Medulla oblongata (tissue), 1 donor: ENCODE results near the gene DOLPP1.
A peak's percentile ranks its signal among the peaks of the same experiment; 100 is the strongest.

ENCODE experiments used
- DNase-seq: peaks from one replicate; pipeline ENCODE4 v3.0.0-alpha.2; 2015; ENCODE audit errors: extremely low spot score

DOLPP1 gene

DNA sequence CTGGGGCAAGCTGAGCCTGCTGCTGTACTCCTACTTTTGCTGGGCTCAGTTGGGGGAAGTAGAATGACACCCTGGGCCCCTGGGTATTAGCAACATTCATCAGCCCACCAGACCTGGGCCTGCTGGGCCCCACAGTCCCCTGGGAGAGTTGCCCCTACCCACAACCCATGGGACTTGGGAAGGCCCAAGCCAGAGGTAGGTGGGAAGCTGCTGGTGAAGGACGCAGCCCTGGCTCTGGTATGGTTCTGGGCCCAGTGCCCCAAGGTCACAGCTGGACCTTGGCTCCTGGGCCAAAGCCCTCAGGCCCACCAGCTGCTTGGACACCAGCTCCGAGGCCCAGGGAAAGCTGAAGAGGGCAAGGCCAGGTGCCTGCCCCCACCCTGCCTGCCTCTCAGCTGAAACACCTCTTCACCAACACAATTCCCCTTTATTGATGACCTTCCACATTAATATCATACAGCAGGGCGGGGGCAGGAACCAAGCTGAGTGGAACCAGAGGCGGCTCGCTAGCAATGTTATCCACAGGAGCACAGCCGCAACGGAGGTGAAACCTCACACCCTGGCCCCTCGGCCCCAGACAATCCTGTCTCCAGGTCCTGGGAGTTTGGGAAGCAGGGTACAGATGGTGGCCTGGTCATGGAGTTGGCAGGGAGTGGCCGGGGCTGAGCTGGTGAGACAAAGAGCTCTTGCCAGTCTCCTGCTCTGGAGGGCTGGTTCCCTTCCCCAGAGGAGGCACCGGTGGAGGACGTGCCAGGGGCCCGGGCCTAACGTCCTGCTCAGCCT lies 13.7 kb downstream of the DOLPP1 start:
- DNase-seq = no peak

DNA sequence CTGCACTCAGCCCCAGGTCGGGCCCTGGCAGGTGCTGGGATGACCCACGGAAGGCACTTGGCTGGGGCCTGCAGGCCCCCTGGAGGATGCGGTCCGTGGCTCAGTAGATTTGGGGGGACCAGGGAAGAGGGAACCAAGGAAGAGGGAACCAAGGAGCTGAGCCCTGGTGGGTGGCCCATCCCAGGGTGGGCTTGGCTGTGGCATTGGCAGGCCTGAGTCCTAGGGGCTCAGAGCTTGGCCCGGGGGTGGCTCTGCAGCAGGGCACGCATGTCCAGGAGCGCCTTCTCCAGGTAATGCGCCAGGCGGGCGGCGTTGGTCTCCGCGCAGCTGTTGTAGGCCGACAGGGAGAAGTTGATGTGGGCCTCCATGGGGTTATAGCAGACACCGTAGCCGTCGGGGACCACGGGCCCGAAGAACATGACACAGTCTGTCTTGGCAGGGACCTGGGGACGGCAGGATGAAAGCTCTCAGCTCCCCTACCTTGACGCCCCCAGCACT lies 14.3 kb downstream of the DOLPP1 start:
- no peak for DNase-seq

DNA sequence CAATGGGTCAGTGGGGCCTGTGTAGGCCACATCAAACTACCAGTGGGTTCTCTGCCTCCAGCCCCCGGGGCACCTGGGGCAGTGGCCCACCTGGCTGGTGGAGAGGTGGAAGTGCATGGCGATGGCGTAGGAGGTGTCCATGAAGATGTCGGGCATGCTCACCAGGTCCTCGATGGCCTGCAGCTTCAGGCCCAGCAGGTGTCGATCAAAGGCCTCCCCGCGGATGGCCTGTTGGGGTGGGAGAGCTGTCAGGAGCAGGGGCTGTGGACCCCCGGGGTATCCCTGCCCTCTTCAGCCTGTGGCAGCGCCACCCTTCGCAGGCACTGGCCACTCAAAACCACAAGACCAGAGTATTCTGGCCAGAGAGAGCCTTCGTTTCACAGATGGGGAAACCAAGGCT lies 15.0 kb downstream of the DOLPP1 start:
- DNase-seq = no peak

DNA sequence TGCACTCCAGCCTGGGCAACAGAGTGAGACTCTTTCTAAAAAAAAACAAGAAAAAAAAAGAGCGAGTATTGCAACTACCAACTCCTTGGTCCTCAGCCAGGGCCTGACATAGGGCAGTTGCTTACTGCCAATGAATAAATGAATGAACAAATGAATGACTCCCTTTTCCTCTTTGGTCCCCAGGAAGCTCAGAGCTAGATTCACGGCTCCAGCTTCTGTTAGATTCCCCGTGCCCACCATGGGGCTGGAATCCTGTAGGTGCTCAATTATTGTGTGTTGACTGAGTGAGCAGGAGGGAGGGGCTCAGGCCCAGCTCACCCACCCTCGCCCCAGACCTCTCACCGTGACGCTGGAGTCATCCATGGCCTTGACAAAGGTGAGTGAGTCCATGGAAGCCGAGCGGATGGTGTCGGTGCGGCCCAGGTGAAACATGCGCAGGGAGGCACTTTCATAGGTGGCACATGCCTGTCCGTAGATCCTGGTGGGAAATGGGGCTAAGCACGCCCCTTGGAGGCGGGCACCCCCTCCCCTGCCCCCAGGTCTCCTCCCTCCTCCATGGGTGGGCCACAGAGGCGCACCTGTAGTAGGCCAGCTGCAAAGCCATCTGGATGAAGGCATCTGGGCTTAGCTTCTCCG lies 16.9 kb downstream of the DOLPP1 start:
- DNase-seq = no peak

DNA sequence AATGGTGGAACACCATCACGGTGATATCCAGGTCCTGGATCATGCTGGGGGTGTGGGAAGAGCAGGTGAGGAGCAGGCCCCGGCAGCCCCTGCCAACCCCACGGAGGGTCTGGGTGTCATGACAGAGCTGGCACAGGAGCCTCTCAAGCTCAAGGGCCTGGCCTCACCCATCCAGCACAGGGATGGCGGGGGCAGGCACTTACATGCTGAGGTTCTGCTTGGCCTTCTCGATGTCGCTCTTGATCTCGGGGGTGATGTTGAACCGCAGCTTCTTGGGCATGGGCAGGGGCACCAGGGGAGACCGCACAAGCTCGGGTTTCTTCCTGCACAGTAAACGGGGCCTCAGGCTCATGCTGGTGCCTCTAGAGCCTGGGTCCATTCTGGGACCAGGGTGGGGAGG lies 17.4 kb downstream of the DOLPP1 start:
- no peak for DNase-seq

DNA sequence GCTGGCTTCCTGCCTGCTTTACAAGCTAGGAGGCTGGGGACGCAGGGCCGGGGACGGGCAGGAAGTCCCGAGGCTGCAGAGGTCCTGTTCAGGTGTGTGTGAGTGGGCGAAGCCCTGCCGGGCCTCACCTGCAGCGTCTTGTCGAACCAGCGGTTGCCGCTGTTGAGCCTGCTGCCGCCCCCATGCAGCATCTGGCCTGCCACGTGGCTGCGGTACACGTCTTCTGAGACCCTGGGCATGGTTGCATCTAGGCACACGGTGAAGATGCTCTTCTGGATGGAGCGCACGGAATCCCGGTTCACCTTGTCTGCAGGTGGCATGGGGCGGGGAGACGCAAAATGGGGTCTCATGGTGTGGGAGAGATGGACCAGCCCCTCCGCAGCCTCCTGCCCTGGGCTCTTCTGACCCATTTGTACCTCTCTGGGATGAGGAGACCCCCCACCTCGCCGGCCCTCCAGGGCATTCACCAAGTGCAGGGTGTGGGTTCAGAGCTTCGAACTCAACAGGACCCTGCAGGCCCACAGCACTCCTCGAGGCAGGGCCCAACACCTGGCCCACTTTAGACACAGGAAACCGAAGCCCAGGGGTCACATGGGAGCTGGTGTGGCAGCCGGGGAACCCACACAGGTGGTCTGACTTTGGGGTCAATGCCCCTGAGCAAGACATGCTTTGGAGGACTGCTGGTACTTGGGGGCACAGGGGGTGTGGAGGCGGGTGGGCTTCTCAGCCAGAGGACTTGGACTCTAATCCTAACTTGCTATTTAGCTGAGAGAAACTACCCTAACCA lies 19.7 kb downstream of the DOLPP1 start:
- DNase-seq = no peak

DNA sequence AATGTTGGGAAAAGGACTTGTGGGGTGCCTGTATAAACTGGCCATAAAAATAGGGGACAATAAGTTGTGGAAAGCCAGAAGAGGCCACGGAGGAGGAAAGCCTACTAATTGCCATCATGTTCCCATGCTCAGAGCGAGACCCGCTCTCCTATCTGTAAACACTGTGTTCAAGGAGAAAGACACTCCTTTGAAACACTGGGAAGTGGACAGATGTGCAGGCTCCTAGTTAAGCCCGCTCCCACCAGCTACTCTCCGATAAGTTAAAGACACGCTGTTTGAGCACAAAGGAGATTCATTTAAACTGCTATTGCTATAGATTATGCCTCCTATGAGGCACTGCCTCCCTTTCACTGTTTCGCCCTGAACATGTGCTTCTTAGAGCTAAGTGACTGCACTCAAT lies 20.4 kb downstream of the DOLPP1 start:
- no peak for DNase-seq

DNA sequence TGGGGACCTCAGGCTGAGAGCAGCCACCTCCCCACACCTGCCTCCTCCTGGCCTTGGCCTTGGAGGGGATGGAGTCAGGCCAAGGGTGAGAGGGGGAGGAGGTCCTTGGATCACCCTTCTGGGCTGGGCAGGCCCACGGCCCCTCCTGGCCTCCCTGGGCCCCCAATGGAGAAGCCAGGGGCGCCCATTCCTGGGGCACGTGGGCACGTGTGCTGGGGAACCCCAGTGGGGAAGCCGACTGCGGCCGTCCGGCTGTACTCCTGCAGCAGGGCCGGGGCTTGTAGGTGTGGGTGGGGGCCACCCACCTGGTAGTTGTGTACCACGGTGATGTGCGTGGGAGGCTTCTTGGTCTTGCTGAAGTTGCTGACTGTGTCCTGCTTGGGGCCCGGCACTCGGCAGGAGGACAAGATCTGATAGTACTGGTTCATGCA lies 21.2 kb downstream of the DOLPP1 start:
- no peak for DNase-seq

DNA sequence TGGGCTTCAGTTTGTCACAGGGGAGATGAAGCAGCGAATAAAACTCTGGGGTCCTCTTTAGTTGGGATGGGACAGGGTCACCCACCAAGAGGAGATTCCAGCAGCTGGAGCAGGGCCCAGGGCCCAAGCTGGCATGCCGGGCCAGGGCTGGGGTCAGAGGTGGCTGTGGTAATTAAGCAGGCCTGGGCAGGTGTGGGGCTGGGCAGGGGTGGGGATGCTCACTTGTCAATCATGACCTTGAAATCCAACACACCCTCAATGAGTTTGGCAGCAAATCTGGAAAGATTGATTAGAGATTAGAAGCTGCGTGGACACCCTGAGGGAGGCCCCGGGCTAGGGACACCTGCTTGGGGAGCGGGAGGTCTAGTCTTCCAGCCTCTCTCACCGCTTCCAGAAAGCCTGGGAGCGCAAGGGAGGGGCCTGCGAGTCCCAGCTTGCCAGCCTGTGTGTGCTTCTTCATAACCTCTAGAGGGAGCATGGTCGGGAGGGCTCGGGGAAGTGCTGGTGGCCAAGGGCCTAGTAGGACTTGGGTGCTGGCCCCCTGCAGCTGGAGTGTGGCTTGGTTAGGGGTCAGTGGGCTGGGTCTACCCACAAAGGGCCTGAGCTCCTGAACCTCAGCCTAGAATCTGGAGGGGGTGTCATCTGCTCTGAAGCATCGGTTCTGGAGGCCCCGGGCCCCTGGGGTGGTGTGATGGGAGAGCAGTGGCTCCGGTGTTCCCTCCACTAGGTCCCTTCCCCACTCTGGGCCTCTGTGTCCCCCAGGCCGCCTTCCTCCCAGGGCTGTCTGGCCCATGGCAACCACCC lies 22.1 kb downstream of the DOLPP1 start:
- DNase-seq = peak; percentile 36

DNA sequence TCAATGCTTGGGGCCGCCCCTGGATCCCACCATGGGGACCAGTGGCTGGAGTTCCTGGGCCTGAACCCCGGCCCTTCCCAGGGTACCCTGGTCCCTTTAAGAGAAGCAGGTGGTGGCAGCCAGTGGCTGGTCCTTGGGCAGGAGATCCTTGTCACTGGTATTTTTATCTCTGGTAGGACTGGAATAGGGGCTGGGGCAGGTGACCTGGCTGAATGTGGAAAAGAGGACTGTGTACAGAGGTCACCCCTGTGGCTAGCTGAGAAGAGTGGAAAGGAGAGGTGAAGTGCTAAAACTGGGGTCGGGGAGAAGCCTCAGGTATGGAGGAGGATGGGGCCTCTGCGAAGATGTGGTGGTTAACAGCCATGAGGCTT lies 22.7 kb downstream of the DOLPP1 start:
- DNase-seq = no peak

DNA sequence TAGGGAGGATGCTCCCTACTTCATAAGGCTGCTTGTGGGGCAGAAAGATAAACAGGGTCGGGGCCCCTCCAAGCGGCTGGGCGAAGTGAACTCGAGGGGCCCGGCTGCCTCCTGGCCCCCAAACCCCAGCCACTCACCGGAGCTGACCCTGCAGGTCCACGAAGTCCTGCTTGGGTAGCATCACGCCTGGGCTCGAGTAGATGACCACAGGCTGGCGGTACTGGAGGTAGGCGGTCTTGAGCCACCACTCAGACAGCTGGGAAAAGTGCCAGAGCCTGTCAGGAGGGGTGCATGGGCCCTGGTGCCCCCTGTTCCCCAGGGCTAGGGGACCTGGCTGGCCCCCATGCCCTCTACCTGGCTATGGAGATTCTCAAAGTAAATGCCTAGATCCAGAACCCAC lies 23.1 kb downstream of the DOLPP1 start:
- no peak for DNase-seq

DNA sequence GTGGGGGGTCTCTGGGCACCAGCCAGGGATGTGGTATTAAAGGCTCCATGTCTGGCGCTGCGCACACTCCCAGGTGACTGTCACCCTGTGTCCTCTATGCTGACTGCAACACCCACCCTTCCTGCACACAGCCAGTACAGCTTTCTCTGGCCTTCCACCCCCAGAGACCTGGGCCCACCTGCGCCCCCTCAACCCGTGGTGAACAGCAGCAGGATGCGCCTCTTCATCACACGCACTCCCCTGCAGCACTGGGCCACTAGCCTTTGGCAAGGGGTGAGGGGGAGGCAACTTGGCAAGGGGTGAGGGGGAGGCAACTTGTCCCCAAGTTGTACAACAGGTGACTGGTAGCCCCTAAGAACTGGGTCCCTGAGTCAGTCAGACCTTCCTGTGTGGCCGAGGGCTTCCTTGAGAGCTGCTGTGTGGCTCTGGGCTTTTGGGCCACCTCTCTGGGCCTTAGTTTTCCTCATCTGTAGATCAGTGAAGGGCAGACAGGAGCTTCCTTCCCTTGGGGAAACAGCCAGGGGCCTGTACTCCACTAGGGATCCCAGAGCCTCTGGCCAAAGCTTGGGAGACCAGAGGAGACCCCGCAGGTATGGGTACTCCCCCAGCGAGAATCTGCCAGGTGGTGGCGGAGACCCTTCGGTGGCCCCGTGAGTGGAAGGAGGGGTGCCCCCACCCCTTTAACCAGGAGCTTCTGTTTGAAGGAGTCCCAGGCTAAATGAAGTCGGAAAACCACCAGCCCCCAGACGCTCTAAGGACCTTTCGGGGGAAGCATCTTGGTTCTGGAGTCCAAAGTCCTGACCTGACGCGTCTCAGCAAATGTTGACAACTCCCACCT lies 25.2 kb downstream of the DOLPP1 start:
- no peak for DNase-seq

DNA sequence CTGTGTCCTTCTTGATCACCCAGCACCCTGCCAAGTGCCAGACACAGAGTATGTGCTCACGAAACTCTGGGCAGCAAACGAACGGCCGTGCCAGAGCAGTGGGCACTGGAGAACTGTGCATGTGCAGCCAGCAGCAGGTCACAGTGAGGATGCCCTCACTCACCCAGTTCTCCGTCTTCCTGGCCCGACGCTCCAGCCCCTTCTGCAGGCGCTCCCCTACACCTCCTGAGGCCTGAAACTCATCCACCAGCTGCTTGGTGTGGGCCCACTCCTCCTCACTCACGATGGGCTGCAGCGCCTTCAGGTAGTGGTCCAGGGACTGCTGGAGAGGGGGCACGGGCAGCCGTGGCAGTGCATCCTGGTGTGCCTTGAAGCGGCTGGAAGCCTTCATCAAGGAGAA lies 26.7 kb downstream of the DOLPP1 start:
- DNase-seq = no peak

DNA sequence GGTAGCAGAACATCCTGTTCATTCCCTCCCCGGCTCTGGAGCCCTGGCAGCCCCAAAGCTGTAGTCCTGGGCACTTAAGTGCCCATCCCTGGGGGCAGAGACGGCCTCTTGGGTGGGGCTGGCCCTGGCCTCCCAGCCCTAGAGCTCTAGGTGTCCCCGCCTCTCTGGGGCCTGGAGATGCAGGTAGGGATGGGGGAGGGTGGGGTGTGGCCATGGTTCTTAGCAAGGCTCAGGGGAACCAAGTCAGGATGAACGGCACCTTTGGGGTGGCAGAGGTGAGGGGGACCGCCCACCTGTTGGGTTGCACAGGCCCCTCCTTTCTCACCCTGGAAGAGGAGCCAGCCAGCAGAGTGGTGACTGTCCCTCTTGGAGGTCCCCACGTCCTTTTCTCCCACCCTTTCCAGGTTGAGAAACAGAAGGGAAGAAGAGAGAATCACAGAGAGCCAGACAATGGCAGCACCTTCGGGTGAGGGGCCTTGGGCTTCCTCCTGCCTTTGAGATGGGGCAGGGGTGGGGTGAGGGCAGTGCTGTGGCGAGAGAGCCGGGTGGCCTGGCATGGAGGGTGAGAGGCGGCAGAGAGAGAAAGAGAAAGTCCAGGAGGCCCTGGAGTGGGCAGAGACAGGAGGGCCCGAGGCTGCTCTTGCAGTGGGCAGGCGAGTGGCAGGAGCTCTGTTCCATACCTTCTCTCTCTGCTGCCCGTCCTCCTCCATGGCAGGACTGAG lies 27.3 kb downstream of the DOLPP1 start:
- DNase-seq = no peak

DNA sequence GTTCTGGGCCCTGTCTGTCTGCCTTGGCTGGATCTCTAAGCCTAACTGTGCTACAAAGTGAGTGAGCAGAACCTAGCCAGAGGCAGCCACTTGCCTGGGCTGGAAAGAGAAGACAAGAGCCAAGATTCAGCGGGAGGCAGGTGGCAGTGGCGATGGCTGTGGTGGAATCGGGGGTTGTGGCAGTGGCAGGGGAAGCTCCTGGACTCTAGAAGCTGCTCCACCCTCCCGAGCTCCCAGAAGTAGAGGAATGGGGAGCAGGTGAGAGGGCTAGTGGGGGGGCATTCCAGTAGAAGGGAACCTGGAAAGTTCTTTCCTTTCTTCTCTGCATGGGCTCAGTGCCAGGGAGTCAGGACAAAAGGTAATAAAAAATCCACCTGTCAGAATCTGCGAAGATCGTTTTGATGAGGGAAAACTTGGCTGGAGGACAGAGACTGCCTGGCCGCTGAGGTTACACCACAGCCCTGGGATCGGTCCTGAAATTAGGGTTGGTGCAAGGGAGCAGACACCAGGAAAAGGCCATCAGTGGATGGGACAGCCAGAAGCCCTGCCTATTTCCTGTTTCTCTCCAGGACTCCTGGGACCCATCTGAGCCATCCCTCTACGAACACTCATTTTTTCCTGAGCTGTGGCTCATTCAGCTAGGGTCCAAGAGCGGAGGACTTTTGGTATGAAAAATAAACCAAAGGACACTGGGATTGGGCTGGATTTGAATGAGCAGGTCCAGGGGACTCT lies 28.1 kb downstream of the DOLPP1 start:
- DNase-seq = no peak

DNA sequence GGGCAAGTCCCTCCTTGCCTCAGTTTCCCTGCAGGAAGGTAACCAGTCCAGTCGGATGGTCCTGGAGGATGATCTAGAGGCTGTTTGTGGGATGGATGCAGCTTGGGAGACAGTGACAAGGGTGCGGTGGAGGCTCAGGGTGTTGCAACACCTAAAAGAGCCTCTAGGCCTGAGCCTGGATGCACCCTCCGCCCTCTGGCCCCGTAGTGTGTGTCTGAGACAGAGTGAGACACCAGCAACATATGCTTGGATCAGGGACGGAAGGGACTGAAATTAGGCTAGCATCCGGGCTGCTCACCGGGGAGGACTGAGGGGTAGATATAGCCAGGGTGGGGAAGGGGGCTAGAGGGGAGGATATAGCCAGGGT lies 28.6 kb downstream of the DOLPP1 start:
- no peak for DNase-seq

DNA sequence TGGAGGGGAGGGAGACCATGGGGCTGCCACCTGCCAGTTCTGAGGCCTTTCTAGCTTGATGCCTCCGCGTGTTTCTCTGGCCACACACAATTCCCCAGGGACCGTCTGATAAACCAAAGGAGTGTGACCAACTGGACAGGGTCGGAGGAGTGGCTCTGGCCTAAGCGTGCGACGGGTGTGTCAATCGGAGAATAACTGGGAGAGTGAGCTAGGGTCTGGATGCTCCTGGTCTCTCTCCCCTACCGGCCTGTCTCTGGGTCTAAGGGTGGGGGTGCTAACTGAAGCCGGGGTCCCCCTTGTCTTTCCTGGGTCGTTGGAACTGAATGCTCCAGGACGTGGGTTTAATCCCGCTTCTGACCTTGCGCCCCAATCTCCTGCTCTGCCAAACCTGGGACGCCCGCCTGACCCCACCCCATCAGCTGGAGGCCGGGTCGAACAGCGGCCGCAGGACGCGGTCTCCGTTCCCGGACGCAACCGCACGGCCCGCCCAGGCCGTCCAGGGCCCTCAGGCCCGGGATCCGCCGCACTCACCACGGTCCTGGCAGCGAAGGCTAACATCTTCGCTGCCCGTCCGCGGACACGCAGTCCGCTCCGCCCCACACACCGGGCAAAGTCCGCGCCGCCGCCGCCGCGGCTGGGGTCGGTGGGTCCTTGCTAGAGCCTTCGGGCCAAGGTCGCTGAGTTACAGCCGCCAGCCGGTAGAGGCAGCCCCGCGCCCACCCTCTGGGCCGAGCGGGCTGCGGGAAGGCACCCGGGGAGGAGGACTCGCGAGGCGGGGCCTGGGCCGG lies 29.2 kb downstream of the DOLPP1 start:
- DNase-seq = no peak

DNA sequence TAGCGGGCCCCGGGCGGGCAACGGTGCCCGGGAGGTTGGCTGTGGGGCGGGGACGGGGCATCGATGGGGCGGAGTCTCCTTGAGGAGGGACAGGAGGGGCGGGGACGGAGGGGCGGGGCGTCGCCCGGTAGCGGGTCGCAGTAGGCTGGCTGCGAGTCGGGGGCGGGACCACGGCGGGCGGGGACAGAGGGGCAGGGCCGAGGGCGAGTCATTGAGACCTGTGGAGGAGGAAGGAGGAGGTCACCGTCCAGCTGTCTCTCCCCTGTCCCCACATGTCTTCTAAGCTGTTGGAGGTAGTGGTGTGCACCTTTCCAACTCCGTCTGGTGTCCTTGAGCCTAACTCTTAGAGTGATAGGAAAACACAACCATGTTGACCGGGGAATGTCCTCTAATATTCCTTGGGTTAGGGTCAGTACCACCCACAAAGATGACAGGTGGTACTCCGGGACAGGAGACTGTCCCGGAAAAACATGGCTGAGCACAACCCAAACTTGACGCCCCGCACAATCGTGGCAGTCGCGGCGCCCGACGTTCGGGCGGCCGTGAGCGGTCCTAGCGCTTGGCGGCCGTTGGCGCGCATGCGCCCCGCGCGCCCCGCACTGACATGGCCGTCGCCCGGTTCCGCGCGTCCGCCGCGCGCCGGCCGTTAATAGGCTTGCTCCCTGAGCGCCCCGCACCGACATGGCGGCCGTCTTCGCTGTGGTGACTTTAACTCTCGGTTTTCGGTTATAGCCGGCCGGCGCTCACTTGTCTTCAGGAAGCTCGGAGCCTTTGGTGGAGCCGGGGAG lies 30.0 kb downstream of the DOLPP1 start, which contains the start of the genes CRAT and PTPA:
CRAT (minus strand) TSS at position 54 of the 788 bp plus-strand sequence. CDS start 284 bp downstream, outside the sequence.
PTPA (plus strand) TSS at position 676 of the 788 bp plus-strand sequence. CDS start 186 bp downstream, outside the sequence.
- peak; percentile 96 for DNase-seq
